ENCODE measurements around the gene ERN2.

ERN2 gene

GRCh38 chr16:23687034-23687808, 25.8 kb downstream of the ERN2 start:
- DNase-seq (ENCODE audit: low spot score) = no peak

- DNase-seq (ENCODE audit: low spot score) = no peak
These were observed 29.5 kb downstream of the ERN2 start for GRCh38 chr16:23683487-23683886.

- no peak for DNase-seq (ENCODE audit: low spot score)
These were observed 30.8 kb downstream of the ERN2 start for GRCh38 chr16:23682181-23682580.

- no peak for DNase-seq (ENCODE audit: low spot score)
These were observed 33.1 kb downstream of the ERN2 start for GRCh38 chr16:23679986-23680336.

- DNase-seq (ENCODE audit: low spot score) = no peak
These were observed 33.6 kb downstream of the ERN2 start for GRCh38 chr16:23679274-23679985.

GRCh38 chr16:23678430-23679273, 34.4 kb downstream of the ERN2 start, which contains the start of gene PLK1:
Gene PLK1 (plus strand): TSS chr16:23678889. CDS start chr16:23678933, 44 bp downstream.
- peak; percentile 86 for DNase-seq (ENCODE audit: low spot score)

GRCh38 chr16:23676924-23677480, 36.0 kb downstream of the ERN2 start:
- no peak for DNase-seq (ENCODE audit: low spot score)

GRCh38 chr16:23673971-23674614, 38.9 kb downstream of the ERN2 start:
- no peak for DNase-seq (ENCODE audit: low spot score)

GRCh38 chr16:23670137-23670776, 42.8 kb downstream of the ERN2 start:
- no peak for DNase-seq (ENCODE audit: low spot score)

GRCh38 chr16:23668873-23669272, 44.1 kb downstream of the ERN2 start:
- no peak for DNase-seq (ENCODE audit: low spot score)

GRCh38 chr16:23668225-23668624, 44.8 kb downstream of the ERN2 start:
- no peak for DNase-seq (ENCODE audit: low spot score)

- DNase-seq (ENCODE audit: low spot score) = no peak
These were observed 45.7 kb downstream of the ERN2 start for GRCh38 chr16:23667355-23667659.

- DNase-seq (ENCODE audit: low spot score) = no peak
These were observed 46.3 kb downstream of the ERN2 start for GRCh38 chr16:23666571-23667354.

- DNase-seq (ENCODE audit: low spot score) = no peak
These were observed 49.1 kb downstream of the ERN2 start for GRCh38 chr16:23663918-23664317.

- no peak for DNase-seq (ENCODE audit: low spot score)
These were observed 61.0 kb downstream of the ERN2 start for GRCh38 chr16:23651943-23652468.

- DNase-seq (ENCODE audit: low spot score) = no peak
These were observed 62.2 kb downstream of the ERN2 start for GRCh38 chr16:23650674-23651416.

- DNase-seq (ENCODE audit: low spot score) = no peak
These were observed 70.7 kb downstream of the ERN2 start for GRCh38 chr16:23642246-23642774.

- DNase-seq (ENCODE audit: low spot score) = peak; percentile 95
These were observed 71.9 kb downstream of the ERN2 start, which contains the start of the genes DCTN5 and PALB2 for GRCh38 chr16:23640931-23641765. Gene DCTN5 (plus strand): TSS chr16:23641466. CDS start chr16:23641543, 77 bp downstream. Gene PALB2 (minus strand): TSS chr16:23641310. CDS start chr16:23641157, 153 bp downstream.

Measured in cerebellar cortex (tissue), 1 donor.